OCI-LY7 (cell line): ENCODE results near the gene RSPH6A. TPM values are rescaled to one million over a fixed set of nuclear protein-coding genes. Genes with fewer than 3 reads are reported as not detected.
A peak's percentile ranks its signal among the peaks of the same experiment; 100 is the strongest.

Source experiments
- BruUV-seq: library from RNA; stranded (reverse); fragments of 400-500 nt; replicated peaks from 2 replicates; lab custom pipeline; 2021; lab: Mats Ljungman, UMichigan
- CTCF ChIA-PET: fragments of 300-600 bp; sonication (Branson Sonifier 250); formaldehyde crosslinking; loops from one replicate; lab custom pipeline; 2022; ENCODE audit warnings: antibody characterized with exemption; ENCODE audit not compliant: unreplicated experiment; lab: Charles Lee
- POLR2A ChIA-PET: fragments of 300-600 bp; sonication (Branson Sonifier 250); formaldehyde crosslinking; loops from one replicate; lab custom pipeline; 2022; ENCODE audit warnings: antibody characterized with exemption; lab: Charles Lee
- DNase-seq: peaks from one replicate; pipeline ENCODE4 v3.0.0-alpha.2; 2015; ENCODE audit warnings: low spot score
- H2AFZ ChIP-seq: fragments of 200-600 bp; sonication (generic), shearing (Covaris generic); 2 replicates; pipeline ENCODE4 v1.6.1; 2014; ENCODE audit warnings: mild to moderate bottlenecking, antibody characterized with exemption, low read length, moderate library complexity
- H3K27ac ChIP-seq: fragments of 200-600 bp; sonication (generic); 2 replicates; pipeline ENCODE4 v1.5.1; 2014; ENCODE audit warnings: mixed run types, low read depth, mild to moderate bottlenecking, moderate library complexity, low read length, inconsistent platforms; ENCODE audit not compliant: poor library complexity, severe bottlenecking
- H3K36me3 ChIP-seq: fragments of 200-600 bp; sonication (generic); 2 replicates; pipeline ENCODE4 v1.6.1; 2014; ENCODE audit warnings: mild to moderate bottlenecking, antibody characterized with exemption, low read length, moderate library complexity, mixed read lengths; ENCODE audit not compliant: insufficient read depth
- H3K4me1 ChIP-seq: fragments of 200-600 bp; sonication (generic); 2 replicates; pipeline ENCODE4 v1.5.1; 2014; ENCODE audit warnings: mild to moderate bottlenecking, low read length; ENCODE audit not compliant: insufficient read depth, poor library complexity, severe bottlenecking
- H3K4me2 ChIP-seq: fragments of 200-600 bp; sonication (generic); 2 replicates; pipeline ENCODE4 v1.6.1; 2014; ENCODE audit warnings: mild to moderate bottlenecking, low read length
- H3K4me3 ChIP-seq: fragments of 200-600 bp; sonication (generic); 2 replicates; pipeline ENCODE4 v1.5.1; 2014; ENCODE audit warnings: mild to moderate bottlenecking, low read depth, low read length; ENCODE audit not compliant: poor library complexity, severe bottlenecking
- H3K79me2 ChIP-seq: fragments of 200-600 bp; sonication (generic); 2 replicates; pipeline ENCODE4 v1.6.1; 2016; ENCODE audit warnings: low read depth, mild to moderate bottlenecking, low read length, moderate library complexity, mixed read lengths; ENCODE audit not compliant: insufficient read depth
- H3K9me2 ChIP-seq: fragments of 200-600 bp; sonication (generic); 2 replicates; pipeline ENCODE4 v1.6.1; 2016; ENCODE audit warnings: mild to moderate bottlenecking, low read length, mixed read lengths; ENCODE audit not compliant: insufficient read depth
- H3K9me3 ChIP-seq: fragments of 200-600 bp; sonication (generic); 2 replicates; pipeline ENCODE4 v1.6.1; 2014; ENCODE audit warnings: mild to moderate bottlenecking, mixed run types, low read length, mixed read lengths
- H4K20me1 ChIP-seq: fragments of 200-600 bp; sonication (generic); 2 replicates; pipeline ENCODE4 v1.6.1; 2014; ENCODE audit warnings: mild to moderate bottlenecking, antibody characterized with exemption, low read length, moderate library complexity, mixed read lengths; ENCODE audit not compliant: insufficient read depth
- CTCF ChIP-seq: fragments of 200-600 bp; sonication (generic); conservative IDR thresholded peaks from 2 replicates; pipeline ENCODE4 v1.5.1; 2014; ENCODE audit warnings: mild to moderate bottlenecking, antibody characterized with exemption, low read length, moderate library complexity, mixed read lengths
- EZH2phosphoT487 ChIP-seq: fragments of 200-600 bp; sonication (generic); IDR thresholded peaks from 2 replicates; pipeline ENCODE4 v1.6.1; 2018; ENCODE audit warnings: low read depth, borderline replicate concordance, mild to moderate bottlenecking, mixed run types, antibody characterized with exemption, low read length, moderate library complexity, mixed read lengths
- intact Hi-C: fragments of 100-400 bp; cut with micrococcal nuclease; formaldehyde crosslinking; loops from one replicate; pipeline ENCODE4 v1.10.0; 2022; ENCODE audit not compliant: unreplicated experiment
- total RNA-seq, 2 experiments: library from RNA; depleted of rRNA in 1 of 2; stranded (reverse); fragments of >200 nt in 1 of 2; shearing (Covaris generic) in 1 of 2; gene quantifications; 2 replicates each; pipeline ENCODE4 v1.2.3, GENCODE V29; 2014 to 2022

Gene RSPH6A
- total RNA-seq, 2 experiments from 2014 or later = 0.16 to 0.72 TPM

GRCh38 chr19:45782820-45783785 is 32.0 kb downstream of the RSPH6A start:
- H2AFZ ChIP-seq = no peak overlapping the region
- H3K36me3 ChIP-seq = peaks cover 17% of the 10 kb centered on the region; the same call in 1 of the 2 replicates
- intact Hi-C loops = no loop called here
- H3K4me2 ChIP-seq = no peak overlapping the region
- no peaks in the 10 kb centered on the region; the same call in 1 of the 2 replicates for H4K20me1 ChIP-seq
- CTCF ChIA-PET = no interaction called here
- POLR2A ChIA-PET = interaction anchor here (0.6 kb wide), 1 partner anchor 823 kb away, joined by 3 read pairs; no protein-coding TSS in a partner anchor
- H3K4me3 ChIP-seq = no peak overlapping the region
- peaks cover 12% of the 10 kb centered on the region for H3K4me1 ChIP-seq
- no peaks in the 10 kb centered on the region for H3K79me2 ChIP-seq
- no peak for DNase-seq
- TSS peak; percentile 39 for BruUV-seq
- H3K9me2 ChIP-seq = no peaks in the 10 kb centered on the region
- no peak for TF ChIP-seq EZH2phosphoT487
- TF ChIP-seq CTCF = no peak
- no peak overlapping the region for H3K27ac ChIP-seq
- H3K9me3 ChIP-seq = no peaks in the 10 kb centered on the region

GRCh38 chr19:45782162-45782691 is 32.9 kb downstream of the RSPH6A start, which contains the start of gene DMPK:
TSS of gene DMPK (minus strand) at chr19:45782490. CDS start at chr19:45782352, 138 bp downstream.
- H4K20me1 ChIP-seq = no peaks in the 10 kb centered on the region; the same call in 1 of the 2 replicates
- no peaks in the 10 kb centered on the region for H3K79me2 ChIP-seq
- DNase-seq = no peak
- peaks cover 12% of the 10 kb centered on the region for H3K4me1 ChIP-seq
- H3K9me3 ChIP-seq = no peaks in the 10 kb centered on the region
- no peaks in the 10 kb centered on the region for H3K9me2 ChIP-seq
- no peak within 1 kb of the TSS for H3K27ac ChIP-seq
- intact Hi-C loops = no loop called here
- BruUV-seq = no TSS peak
- no peak within 1 kb of the TSS for H3K4me3 ChIP-seq
- TF ChIP-seq CTCF = no peak
- no peak for TF ChIP-seq EZH2phosphoT487
- peaks cover 16% of the 10 kb centered on the region; the same call in 1 of the 2 replicates for H3K36me3 ChIP-seq
- H3K4me2 ChIP-seq = no peak within 1 kb of the TSS
- POLR2A ChIA-PET = interaction anchor here (0.6 kb wide), 1 partner anchor 822 kb away, joined by 3 read pairs; no protein-coding TSS in a partner anchor
- CTCF ChIA-PET = no interaction called here
- H2AFZ ChIP-seq = no peak within 1 kb of the TSS
